ENCODE measurements around the gene ZC2HC1B. TPM values are rescaled to one million over a fixed set of nuclear protein-coding genes. Genes with fewer than 3 reads are reported as not detected.
A peak's percentile ranks its signal among the peaks of the same experiment; 100 is the strongest.
"Not testable (repeated sequence)": the region's sequence is repeated elsewhere in the genome, so short reads cannot be mapped to it uniquely, and the experiment has no call there.

ZC2HC1B gene
- total RNA-seq, 4 donors from 2014 or later = not detected

GRCh38 chr6:143844006-143844405 is 20.3 kb upstream of the ZC2HC1B start:
- Histone ChIP-seq H3K4me1 (peaks cover 0 to 16% (median 10%) of the 10 kb centered on the region in 4 donors), H3K36me3 (peaks cover 0 to 29% (median 8%) of the 10 kb centered on the region in 4 donors), H3K4me3 (peak overlapping the region; percentile 67 to 82 (median 80)), H3K27ac (peak overlapping the region; percentile 88 to 97 (median 90)), H3K27me3 (no peaks in the 10 kb centered on the region), H3K9me3 (no peaks in the 10 kb centered on the region)
- WGBS, 2 donors (ENCODE audit: low coverage in 1 of 2) = 0 to 8% methylated on average over 2 to 4 of the region's 4 CpGs
- intact Hi-C loops (cut with DNase I; ENCODE audit: low total_unique reads) (no loop called here), in situ Hi-C loops (cut with MboI; ENCODE audit: low pct_ligation_motif_present in 1 of 4, low pct_unique_long_range_greater_than_20kb in 1 of 4, low sequenced_read_pairs in 3 of 4) (no loop called here)
- DNase-seq = no peak
- TF ChIP-seq POLR2AphosphoS5 (IDR thresholded peaks at IDR 0.05) = no peak

GRCh38 chr6:143845033-143845432 is 19.2 kb upstream of the ZC2HC1B start:
- Histone ChIP-seq H3K27ac (no peak overlapping the region), H3K4me1 (peaks cover 0 to 14% (median 9%) of the 10 kb centered on the region in 4 donors), H3K36me3 (peaks cover 0 to 39% (median 9%) of the 10 kb centered on the region in 4 donors), H3K4me3 (no peak overlapping the region), H3K27me3 (no peaks in the 10 kb centered on the region), H3K9me3 (no peaks in the 10 kb centered on the region)
- WGBS, 2 donors (ENCODE audit: low coverage in 1 of 2) = 89 to 95% methylated on average over 5 of the region's 5 CpGs
- intact Hi-C loops (cut with DNase I; ENCODE audit: low total_unique reads) (no loop called here), in situ Hi-C loops (cut with MboI; ENCODE audit: low pct_ligation_motif_present in 1 of 4, low pct_unique_long_range_greater_than_20kb in 1 of 4, low sequenced_read_pairs in 3 of 4) (no loop called here)
- DNase-seq = no peak
- TF ChIP-seq POLR2A (IDR thresholded peaks at IDR 0.05) (no peak), EP300 (IDR thresholded peaks at IDR 0.05; ENCODE audit: low read depth) (no peak), POLR2AphosphoS5 (IDR thresholded peaks at IDR 0.05) (no peak), CTCF (IDR thresholded peaks at IDR 0.05) (no peak)

GRCh38 chr6:143851706-143852105 is 12.6 kb upstream of the ZC2HC1B start:
- not testable (repeated sequence) for DNase-seq
- 93 to 99% methylated on average over 3 of the region's 3 CpGs for WGBS, 2 donors (ENCODE audit: low coverage in 1 of 2)

GRCh38 chr6:143855057-143855456 is 9.2 kb upstream of the ZC2HC1B start:
- H3K4me3 ChIP-seq; in situ Hi-C loops (cut with MboI; ENCODE audit: low pct_ligation_motif_present in 1 of 4, low pct_unique_long_range_greater_than_20kb in 1 of 4, low sequenced_read_pairs in 3 of 4); H3K27ac ChIP-seq; H3K9me3 ChIP-seq; intact Hi-C loops (cut with DNase I; ENCODE audit: low total_unique reads); H3K27me3 ChIP-seq; DNase-seq; H3K4me1 ChIP-seq: not testable (repeated sequence)
- 92 to 100% methylated on average over 1 of the region's 1 CpG for WGBS, 2 donors (ENCODE audit: low coverage in 1 of 2)
- peaks cover 0 to 80% (median 26%) of the 10 kb centered on the region in 4 donors for H3K36me3 ChIP-seq

More at GRCh38 chr6:143851706-143852105, 12.6 kb upstream of the ZC2HC1B start:
- in situ Hi-C loops (cut with MboI; ENCODE audit: low pct_ligation_motif_present in 1 of 4, low pct_unique_long_range_greater_than_20kb in 1 of 4, low sequenced_read_pairs in 3 of 4); H3K4me1 ChIP-seq; H3K27me3 ChIP-seq; intact Hi-C loops (cut with DNase I; ENCODE audit: low total_unique reads); H3K27ac ChIP-seq; H3K9me3 ChIP-seq; H3K4me3 ChIP-seq: not testable (repeated sequence)
- H3K36me3 ChIP-seq = peaks cover 0 to 74% (median 20%) of the 10 kb centered on the region in 4 donors

GRCh38 chr6:143856762-143857161 is 7.5 kb upstream of the ZC2HC1B start:
- in situ Hi-C loops (cut with MboI; ENCODE audit: low pct_ligation_motif_present in 1 of 4, low pct_unique_long_range_greater_than_20kb in 1 of 4, low sequenced_read_pairs in 3 of 4); H3K4me1 ChIP-seq; H3K4me3 ChIP-seq; H3K27ac ChIP-seq; H3K9me3 ChIP-seq; H3K27me3 ChIP-seq; DNase-seq; intact Hi-C loops (cut with DNase I; ENCODE audit: low total_unique reads): not testable (repeated sequence)
- H3K36me3 ChIP-seq = peaks cover 0 to 74% (median 22%) of the 10 kb centered on the region in 4 donors
- 99% methylated on average over 6 of the region's 6 CpGs; no CpG with 5 or more reads in 1 of the 2 donors for WGBS, 2 donors (ENCODE audit: low coverage in 1 of 2)

- in situ Hi-C loops (cut with MboI; ENCODE audit: low pct_ligation_motif_present in 1 of 4, low pct_unique_long_range_greater_than_20kb in 1 of 4, low sequenced_read_pairs in 3 of 4) (no loop called here), intact Hi-C loops (cut with DNase I; ENCODE audit: low total_unique reads) (no loop called here)
- Histone ChIP-seq H3K36me3 (peaks cover 0 to 65% (median 18%) of the 10 kb centered on the region in 4 donors), H3K4me1 (no peaks in the 10 kb centered on the region), H3K27me3 (no peaks in the 10 kb centered on the region), H3K9me3 (peaks cover 0 to 2% of the 10 kb centered on the region in 2 donors), H3K4me3 (no peak overlapping the region), H3K27ac (no peak overlapping the region)
- 96 to 100% methylated on average over 5 of the region's 5 CpGs for WGBS, 2 donors (ENCODE audit: low coverage in 1 of 2)
- no peak for TF ChIP-seq POLR2AphosphoS5 (IDR thresholded peaks at IDR 0.05)
- no peak for DNase-seq
Observed at GRCh38 chr6:143857651-143858050, 6.6 kb upstream of the ZC2HC1B start.

Data from transverse colon (tissue), 4 donors.